A673 (cell line): Measurements from ENCODE around the gene INSR. TPM values are rescaled to one million over a fixed set of nuclear protein-coding genes. Genes with fewer than 3 reads are reported as not detected.
"Not testable (repeated sequence)": the region's sequence is repeated elsewhere in the genome, so short reads cannot be mapped to it uniquely, and the experiment has no call there.

Experiments
- BruUV-seq: library from RNA; stranded (reverse); fragments of 400-500 nt; replicated peaks from 2 replicates; lab custom pipeline; 2021; lab: Mats Ljungman, UMichigan
- CTCF ChIA-PET: fragments of 300-600 bp; sonication (Branson Sonifier 250); formaldehyde crosslinking; loops from one replicate; lab custom pipeline; 2022; ENCODE audit warnings: antibody characterized with exemption; lab: Charles Lee
- POLR2A ChIA-PET: fragments of 300-600 bp; sonication (Branson Sonifier 250); formaldehyde crosslinking; loops from one replicate; lab custom pipeline; 2022; ENCODE audit warnings: antibody characterized with exemption; ENCODE audit not compliant: low non-redundant PET; lab: Charles Lee
- DNase-seq: peaks from one replicate; pipeline ENCODE4 v3.0.0-alpha.2; 2015; ENCODE audit warnings: low spot score
- H3K27ac ChIP-seq: fragments of 200-600 bp; sonication (generic); 2 replicates; pipeline ENCODE4 v1.5.1; 2016; ENCODE audit warnings: mixed run types, low read depth, mild to moderate bottlenecking, mixed read lengths, antibody characterized with exemption, low read length; ENCODE audit not compliant: poor library complexity, severe bottlenecking
- H3K27me3 ChIP-seq: fragments of 200-600 bp; sonication (generic); replicated peaks from 2 replicates; pipeline ENCODE4 v1.6.1; 2017; ENCODE audit warnings: mixed run types, low read depth, mild to moderate bottlenecking, mixed read lengths, antibody characterized with exemption, low read length; ENCODE audit not compliant: insufficient read depth, poor library complexity
- H3K36me3 ChIP-seq: fragments of 200-600 bp; sonication (generic); 2 replicates; pipeline ENCODE4 v1.6.1; 2016; ENCODE audit warnings: mixed run types, mild to moderate bottlenecking, mixed read lengths, antibody characterized with exemption, low read length; ENCODE audit not compliant: insufficient read depth, poor library complexity, severe bottlenecking
- H3K4me1 ChIP-seq: fragments of 200-600 bp; sonication (generic); 2 replicates; pipeline ENCODE4 v1.6.1; 2017; ENCODE audit warnings: mixed run types, mild to moderate bottlenecking, mixed read lengths, antibody characterized with exemption, low read length; ENCODE audit not compliant: insufficient read depth, poor library complexity, severe bottlenecking
- H3K4me3 ChIP-seq: fragments of 200-600 bp; sonication (generic); 2 replicates; pipeline ENCODE4 v1.5.1; 2016; ENCODE audit warnings: low read depth, mixed run types, mild to moderate bottlenecking, mixed read lengths, low read length; ENCODE audit not compliant: poor library complexity, severe bottlenecking
- H3K9me3 ChIP-seq: fragments of 200-600 bp; sonication (generic); 2 replicates; pipeline ENCODE4 v1.6.1; 2016; ENCODE audit warnings: mixed run types, low read depth, mild to moderate bottlenecking, mixed read lengths, antibody characterized with exemption, low read length; ENCODE audit not compliant: poor library complexity, severe bottlenecking
- CTCF ChIP-seq: fragments of 300-800, 200-600 bp; sonication (generic); conservative IDR thresholded peaks from 2 replicates; pipeline ENCODE4 v1.5.1; 2017; ENCODE audit warnings: low read depth, mild to moderate bottlenecking, antibody characterized with exemption, low read length, moderate library complexity, mixed read lengths
- EZH2 ChIP-seq: fragments of 200-600 bp; sonication (generic); IDR thresholded peaks from 2 replicates; pipeline ENCODE4 v1.6.1; 2017; ENCODE audit warnings: borderline replicate concordance, low read depth, mild to moderate bottlenecking, mixed read lengths, antibody characterized with exemption, low read length; ENCODE audit not compliant: poor library complexity, severe bottlenecking
- intact Hi-C: fragments of 100-400 bp; cut with micrococcal nuclease; formaldehyde crosslinking; loops from one replicate; pipeline ENCODE4 v1.10.0; 2022; ENCODE audit not compliant: unreplicated experiment
- total RNA-seq: library from RNA; stranded (reverse); gene quantifications from 2 replicates; pipeline ENCODE4 v1.2.3, GENCODE V29; 2021

The INSR gene
- total RNA-seq, 1 experiment from 2014 or later, result 12.9 TPM

GRCh38 chr19:7067716-7068115 lies 226.5 kb downstream of the INSR start:
- no peak overlapping the region for H3K4me3 ChIP-seq
- H3K9me3 ChIP-seq, result no peaks in the 10 kb centered on the region
- H3K36me3 ChIP-seq, result peaks cover 14% of the 10 kb centered on the region
- TF ChIP-seq CTCF, result no peak
- TF ChIP-seq EZH2, result no peak
- no peaks in the 10 kb centered on the region for H3K27me3 ChIP-seq
- BruUV-seq, result no TSS peak
- ChIA-PET CTCF (no interaction called here), POLR2A (no interaction called here)
- DNase-seq, result no peak
- H3K4me1 ChIP-seq, result no peaks in the 10 kb centered on the region
- no peak overlapping the region for H3K27ac ChIP-seq
- intact Hi-C loops, result no loop called here

GRCh38 chr19:7067122-7067521 lies 227.1 kb downstream of the INSR start:
- H3K27ac ChIP-seq, H3K4me3 ChIP-seq, BruUV-seq, H3K9me3 ChIP-seq, H3K27me3 ChIP-seq, CTCF ChIA-PET, H3K4me1 ChIP-seq, H3K36me3 ChIP-seq, POLR2A ChIA-PET, intact Hi-C loops: not testable (repeated sequence)
- DNase-seq, result peak; percentile 43
- TF ChIP-seq CTCF, result peak; percentile 41

GRCh38 chr19:7063764-7064418 lies 230.3 kb downstream of the INSR start:
- Histone ChIP-seq H3K27me3 (no peaks in the 10 kb centered on the region), H3K4me3 (no peak overlapping the region)
- no TSS peak for BruUV-seq

More at GRCh38 chr19:7063764-7064418, 230.3 kb downstream of the INSR start:
- TF ChIP-seq CTCF (no peak), EZH2 (no peak)
- no peak overlapping the region for H3K27ac ChIP-seq
- H3K9me3 ChIP-seq, result no peaks in the 10 kb centered on the region
- CTCF ChIA-PET, result no interaction called here
- POLR2A ChIA-PET, result no interaction called here
- intact Hi-C loops, result no loop called here
- H3K36me3 ChIP-seq, result no peaks in the 10 kb centered on the region
- no peak for DNase-seq
- H3K4me1 ChIP-seq, result no peaks in the 10 kb centered on the region
